HUDEP-2 (cell line): ENCODE measurements around the gene KRTAP4-7.
"Not testable (repeated sequence)": the region's sequence is repeated elsewhere in the genome, so short reads cannot be mapped to it uniquely, and the experiment has no call there.

Source experiments
- DNase-seq, 76 experiments: peaks; one replicate each; lab custom pipeline; 2025; ENCODE audit not compliant: unreplicated experiment in 76 of 76; lab: John Stamatoyannopoulos, UW

KRTAP4-7 gene

GRCh38 chr17:41065016-41065689 lies 18.8 kb upstream of the KRTAP4-7 start:
- DNase-seq: not testable (repeated sequence)

- DNase-seq: no peak
These were observed 17.9 kb upstream of the KRTAP4-7 start, which contains the start of gene KRTAP2-4 for GRCh38 chr17:41065829-41066624. KRTAP2-4 (minus strand) TSS chr17:41065879; CDS start chr17:41065845, 34 bp downstream.

- DNase-seq: no peak
These were observed 16.7 kb upstream of the KRTAP4-7 start for GRCh38 chr17:41067281-41067680.

GRCh38 chr17:41069031-41069430 lies 14.9 kb upstream of the KRTAP4-7 start:
- no peak for DNase-seq

GRCh38 chr17:41071606-41072360 lies 12.2 kb upstream of the KRTAP4-7 start:
- DNase-seq: no peak

- no peak for DNase-seq
These were observed 10.3 kb upstream of the KRTAP4-7 start for GRCh38 chr17:41073676-41074075.

- no peak for DNase-seq
These were observed 7.2 kb upstream of the KRTAP4-7 start for GRCh38 chr17:41076788-41077187.

- no peak for DNase-seq
These were observed 1.3 kb upstream of the KRTAP4-7 start for GRCh38 chr17:41082626-41083025.

- DNase-seq: not testable (repeated sequence)
These were observed 523 bp upstream of the KRTAP4-7 start for GRCh38 chr17:41083427-41083826.

- not testable (repeated sequence) for DNase-seq
These were observed 4.9 kb downstream of the KRTAP4-7 start for GRCh38 chr17:41088760-41089352.

GRCh38 chr17:41096055-41096454 lies 12.1 kb downstream of the KRTAP4-7 start:
- DNase-seq: no peak

- no peak for DNase-seq
These were observed 14.1 kb downstream of the KRTAP4-7 start, which contains the start of gene KRTAP4-8 for GRCh38 chr17:41098042-41098441. KRTAP4-8 (minus strand) TSS chr17:41098142; CDS start chr17:41098084, 58 bp downstream.

GRCh38 chr17:41098481-41098880 lies 14.5 kb downstream of the KRTAP4-7 start:
- no peak for DNase-seq

GRCh38 chr17:41099682-41100480 lies 15.9 kb downstream of the KRTAP4-7 start:
- not testable (repeated sequence) for DNase-seq

GRCh38 chr17:41101586-41102259 lies 17.8 kb downstream of the KRTAP4-7 start, which contains the start of gene KRTAP4-16:
KRTAP4-16 (minus strand) TSS chr17:41102209; CDS start chr17:41102209, 0 bp downstream.
- DNase-seq: no peak

- no peak for DNase-seq
These were observed 19.9 kb downstream of the KRTAP4-7 start for GRCh38 chr17:41103896-41104295.

GRCh38 chr17:41104386-41105038 lies 20.6 kb downstream of the KRTAP4-7 start:
- DNase-seq: not testable (repeated sequence)

- not testable (repeated sequence) for DNase-seq
These were observed 21.4 kb downstream of the KRTAP4-7 start, which contains the start of gene KRTAP4-9 for GRCh38 chr17:41105347-41105746. KRTAP4-9 (plus strand) TSS chr17:41105389; CDS start chr17:41105389, 0 bp downstream.
